Measurements from ENCODE around the gene CD33.

The CD33 gene

DNA sequence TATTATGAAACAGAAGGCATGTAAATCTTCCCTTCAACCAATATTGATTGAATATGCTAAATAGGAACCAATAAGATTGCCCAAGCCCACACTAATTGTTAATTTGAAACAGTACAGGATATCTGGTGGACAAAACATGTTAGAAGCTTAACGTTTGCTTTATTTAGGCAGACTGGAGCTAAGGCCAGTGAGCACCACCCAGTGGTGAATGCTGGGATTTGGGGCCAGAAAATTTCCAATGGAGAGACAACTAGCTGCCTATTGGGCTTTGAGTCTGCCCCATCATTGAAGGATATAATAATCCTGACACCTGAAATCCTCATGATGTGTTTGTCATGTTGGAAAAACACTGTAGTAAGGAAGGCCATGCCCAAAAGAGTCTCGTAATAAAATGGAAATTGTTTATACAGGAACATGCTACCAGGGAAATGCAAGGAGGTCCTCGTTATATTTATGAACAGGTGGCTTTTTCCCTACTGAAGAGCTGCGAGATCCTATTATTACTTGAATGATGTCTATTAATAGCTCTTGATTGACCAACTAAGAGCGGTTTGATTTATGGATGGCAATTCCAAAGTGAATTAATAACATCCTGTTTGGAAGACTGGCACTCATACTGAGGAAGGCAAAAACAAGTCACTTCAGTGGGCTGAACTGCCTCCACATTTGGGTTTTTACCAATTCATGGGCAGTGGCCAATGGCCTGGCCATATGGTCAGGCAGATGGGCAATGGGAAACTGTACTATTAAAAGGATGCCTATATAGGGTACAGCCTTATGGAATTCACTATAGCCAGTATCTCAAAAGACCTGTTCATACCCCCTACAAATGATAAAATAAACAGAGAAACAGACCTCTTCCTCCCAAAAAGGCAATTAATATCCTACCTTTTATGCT, 34.7 kb downstream of the CD33 start:
- DNase-seq: peak; percentile 73 to 84 (median 80)

- DNase-seq: peak in 1 of 3 donors; percentile 22
Observed at GRCh38 chr19:51263808-51264207, 38.9 kb downstream of the CD33 start.

DNA sequence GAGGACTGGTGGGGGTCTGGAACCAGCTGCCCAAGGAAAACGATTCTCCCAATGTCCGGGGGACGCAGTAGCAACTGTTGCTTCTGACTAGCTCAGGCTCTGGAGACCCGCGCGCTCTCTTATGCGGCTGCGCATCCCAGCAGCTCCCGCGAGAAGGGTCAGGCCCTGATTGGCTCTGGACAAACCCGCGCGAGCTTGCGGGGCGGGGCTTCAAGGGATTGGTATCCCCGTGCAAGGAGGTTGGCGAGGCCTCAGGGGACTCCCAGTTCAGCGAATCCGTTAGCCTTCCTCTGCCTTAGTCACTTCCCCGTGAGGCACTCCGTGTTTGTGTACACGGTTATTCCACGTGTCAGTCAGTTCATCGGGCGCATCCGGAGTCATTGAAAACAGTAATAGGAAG, 46.2 kb downstream of the CD33 start:
- DNase-seq: peak; percentile 39 to 51 (median 47)

DNA sequence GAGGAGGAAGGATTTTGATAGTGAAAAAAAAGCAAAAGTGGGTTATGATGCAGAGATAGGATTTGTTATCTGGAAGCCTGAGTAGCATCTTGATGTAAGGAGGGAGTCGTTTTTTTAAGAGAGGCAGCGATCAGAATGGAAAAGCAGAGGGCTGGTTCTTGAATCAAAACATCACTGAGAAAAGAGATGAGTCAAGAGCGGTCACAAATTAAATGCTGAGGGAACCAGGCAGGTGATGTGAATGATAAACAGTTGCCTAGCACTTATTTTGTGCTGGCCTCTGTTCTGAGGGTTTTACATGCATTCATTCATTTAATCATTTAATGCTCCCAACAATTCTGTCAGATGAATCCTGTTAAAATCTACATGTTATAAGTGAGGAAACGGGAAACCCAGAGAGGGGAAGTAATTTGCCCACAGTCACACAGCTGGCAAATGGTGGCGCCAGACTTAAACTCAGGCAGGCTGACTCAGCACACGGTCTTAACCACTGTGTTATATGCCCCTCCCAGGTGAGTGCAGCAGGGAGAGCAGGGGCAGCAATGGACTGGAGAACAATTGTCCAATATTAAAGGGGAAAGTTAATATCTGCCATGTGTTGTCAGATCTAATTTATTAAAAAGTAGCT, 47.4 kb downstream of the CD33 start:
- peak; percentile 63 to 66 (median 63) for DNase-seq

DNA sequence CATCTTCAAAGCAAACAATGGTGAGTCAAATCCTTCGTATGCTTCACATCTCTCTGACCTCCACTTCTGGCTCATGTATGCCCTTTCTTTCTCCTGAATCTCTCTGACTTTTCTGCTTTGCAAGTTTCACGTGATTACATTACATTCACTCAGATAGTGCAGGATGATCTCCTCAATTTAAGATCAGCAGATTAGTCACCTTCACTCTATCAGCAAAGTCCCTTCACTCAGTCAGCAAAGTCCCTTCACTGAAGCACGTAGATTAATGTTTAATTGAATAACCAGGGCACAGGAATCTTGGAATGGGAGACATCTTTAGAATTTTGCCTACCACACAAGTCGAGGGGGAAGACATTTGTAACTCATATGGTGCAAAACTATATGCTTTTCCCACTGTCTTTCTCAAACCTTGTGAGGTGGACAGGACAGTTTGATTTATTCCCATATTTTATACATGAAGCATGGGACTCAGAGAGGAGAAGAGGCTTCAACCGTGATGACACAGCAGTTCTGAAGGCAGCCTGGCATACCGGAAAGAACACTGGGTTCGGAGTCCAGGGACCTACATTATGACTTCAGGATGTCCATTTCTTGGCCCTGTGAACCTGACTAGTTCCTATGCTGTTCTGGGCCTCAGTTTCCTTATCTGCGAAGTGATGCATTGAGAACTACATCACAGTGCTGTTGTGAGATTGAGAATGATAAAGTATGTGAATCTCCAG, 49.3 kb downstream of the CD33 start:
- no peak for DNase-seq

DNA sequence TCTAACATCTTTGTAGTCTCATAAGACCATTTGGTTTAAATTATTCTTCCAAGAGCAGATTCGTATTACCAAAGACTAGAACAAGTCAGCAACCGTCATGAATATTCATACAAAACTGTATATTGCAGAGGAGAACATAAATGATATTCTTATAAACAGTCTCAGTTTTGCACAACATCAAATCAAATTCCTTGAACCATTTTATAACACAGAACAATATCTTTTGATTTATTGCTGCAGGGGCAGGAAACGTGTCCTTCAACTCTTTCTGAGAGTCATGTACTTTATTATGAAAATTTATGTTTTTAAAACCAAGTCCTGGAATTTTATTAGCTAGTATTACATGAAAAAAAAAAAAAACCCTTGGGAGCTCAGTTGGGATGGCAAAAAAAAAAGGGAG, 52.2 kb downstream of the CD33 start:
- DNase-seq: no peak

- DNase-seq: no peak
Observed at GRCh38 chr19:51282335-51282734, 57.5 kb downstream of the CD33 start.

GRCh38 chr19:51285682-51286081, 60.8 kb downstream of the CD33 start:
- no peak for DNase-seq

Data from suppressor macrophage treated with lipopolysaccharide for 1 hour (primary cell).